CD4-positive, alpha-beta T cell treated with Interleukin-15 for 1 hour (primary cell): ENCODE data around the gene OR2H2.
A peak's percentile ranks its signal among the peaks of the same experiment; 100 is the strongest.

Source experiments
- DNase-seq: peaks from one replicate; pipeline ENCODE4 v3.0.0-alpha.2; 2020

OR2H2 gene

GRCh38 chr6:29631209-29631810, 46.4 kb downstream of the OR2H2 start:
- DNase-seq: no peak

GRCh38 chr6:29631860-29632731, 47.2 kb downstream of the OR2H2 start:
- DNase-seq: peak; percentile 76

- DNase-seq: peak; percentile 73
Observed at GRCh38 chr6:29632789-29633533, 48.0 kb downstream of the OR2H2 start, which contains the start of gene GABBR1. GABBR1 (minus strand) TSS chr6:29633183; CDS start chr6:29632385, 798 bp downstream.

- DNase-seq: no peak
Observed at GRCh38 chr6:29633534-29633905, 48.6 kb downstream of the OR2H2 start.

- no peak for DNase-seq
Observed at GRCh38 chr6:29637247-29637646, 52.3 kb downstream of the OR2H2 start.
